Osteoblast (primary cell): ENCODE data around the gene TBC1D28. TPM values are rescaled to one million over a fixed set of nuclear protein-coding genes. Genes with fewer than 3 reads are reported as not detected.
"Not testable (repeated sequence)": the region's sequence is repeated elsewhere in the genome, so short reads cannot be mapped to it uniquely, and the experiment has no call there.

Experiments used
- DNase-seq: peaks from one replicate; pipeline ENCODE4 v3.0.0; 2011; ENCODE audit warnings: low spot score, mixed read lengths; ENCODE audit not compliant: insufficient read length; ENCODE audit errors: missing footprints
- H2AFZ ChIP-seq: 2 replicates; pipeline ENCODE4 v1.6.0; 2011; ENCODE audit warnings: mild to moderate bottlenecking, low read length
- H3K27ac ChIP-seq: 2 replicates; pipeline ENCODE4 v1.5.1; 2011; ENCODE audit warnings: mild to moderate bottlenecking, low read depth, low read length, moderate library complexity
- H3K27me3 ChIP-seq: 2 replicates; pipeline ENCODE4 v1.6.0; 2012; ENCODE audit warnings: mild to moderate bottlenecking, control low read depth, inconsistent platforms, low read length, moderate library complexity; ENCODE audit not compliant: insufficient read depth
- H3K36me3 ChIP-seq: 2 replicates; pipeline ENCODE4 v1.5.1; 2011; ENCODE audit warnings: mild to moderate bottlenecking, low read length, control low read depth, moderate library complexity; ENCODE audit not compliant: insufficient read depth
- H3K4me1 ChIP-seq: 2 replicates; pipeline ENCODE4 v1.5.1; 2011; ENCODE audit warnings: mild to moderate bottlenecking, low read length, control low read depth, moderate library complexity; ENCODE audit not compliant: insufficient read depth
- H3K4me2 ChIP-seq: 2 replicates; pipeline ENCODE4 v1.6.0; 2011; ENCODE audit warnings: mild to moderate bottlenecking, low read length; ENCODE audit not compliant: insufficient read depth
- H3K4me3 ChIP-seq: fragments of 200-600 bp; sonication (generic); 3 replicates; pipeline ENCODE4 v1.5.1; 2012; ENCODE audit warnings: mild to moderate bottlenecking, low read length, inconsistent platforms; ENCODE audit not compliant: insufficient read depth
- H3K79me2 ChIP-seq: 2 replicates; pipeline ENCODE4 v1.6.0; 2012; ENCODE audit warnings: mild to moderate bottlenecking, low read length, control low read depth, inconsistent platforms; ENCODE audit not compliant: insufficient read depth
- H3K9me3 ChIP-seq: 2 replicates; pipeline ENCODE4 v1.5.1; 2011; ENCODE audit warnings: low read depth, low read length, control low read depth
- H4K20me1 ChIP-seq: 2 replicates; pipeline ENCODE4 v1.6.0; 2012; ENCODE audit warnings: mild to moderate bottlenecking, low read length, control low read depth; ENCODE audit not compliant: insufficient read depth
- CTCF ChIP-seq: IDR thresholded peaks from 2 replicates; pipeline ENCODE4 v1.5.1; 2011; ENCODE audit warnings: mild to moderate bottlenecking, low read depth, low read length, moderate library complexity; ENCODE audit errors: extremely low read depth
- total RNA-seq: library from RNA; depleted of rRNA; stranded (reverse); fragments of >200 nt; gene quantifications from 2 replicates; pipeline ENCODE4 v1.2.3, GENCODE V29; 2012

Gene TBC1D28
- total RNA-seq, 1 donor: not detected

GRCh38 chr17:18626152-18626870 lies 17.9 kb downstream of the TBC1D28 start:
- H3K4me1 ChIP-seq: no peaks in the 10 kb centered on the region
- H3K4me2 ChIP-seq: peak overlapping the region; percentile 72
- TF ChIP-seq CTCF: no peak
- no peak overlapping the region for H3K27ac ChIP-seq
- no peaks in the 10 kb centered on the region for H4K20me1 ChIP-seq
- peak; percentile 32 for DNase-seq
- no peaks in the 10 kb centered on the region for H3K79me2 ChIP-seq
- no peaks in the 10 kb centered on the region for H3K36me3 ChIP-seq
- peak overlapping the region; percentile 28 for H3K4me3 ChIP-seq
- H3K27me3 ChIP-seq: no peaks in the 10 kb centered on the region
- peak overlapping the region; percentile 82 for H2AFZ ChIP-seq
- no peaks in the 10 kb centered on the region for H3K9me3 ChIP-seq

- H2AFZ ChIP-seq: peak overlapping the region; percentile 82
- not testable (repeated sequence) for H3K79me2 ChIP-seq, H4K20me1 ChIP-seq, H3K27me3 ChIP-seq, H3K27ac ChIP-seq, H3K9me3 ChIP-seq, H3K36me3 ChIP-seq, H3K4me1 ChIP-seq
- H3K4me2 ChIP-seq: peak overlapping the region; percentile 72
- peak overlapping the region; percentile 66 for H3K4me3 ChIP-seq
- peak; percentile 85 for TF ChIP-seq CTCF
- DNase-seq: peak; percentile 38
These were observed 18.6 kb downstream of the TBC1D28 start for GRCh38 chr17:18625509-18626104.

- not testable (repeated sequence) for H3K79me2 ChIP-seq, H3K36me3 ChIP-seq, H4K20me1 ChIP-seq, H3K9me3 ChIP-seq, DNase-seq, H3K27me3 ChIP-seq, H3K4me1 ChIP-seq
- peak overlapping the region; percentile 17 for H3K27ac ChIP-seq
- H2AFZ ChIP-seq: peak overlapping the region; percentile 76
- peak overlapping the region; percentile 57 for H3K4me2 ChIP-seq
- peak overlapping the region; percentile 66 for H3K4me3 ChIP-seq
These were observed 19.2 kb downstream of the TBC1D28 start for GRCh38 chr17:18624862-18625501.

DNA sequence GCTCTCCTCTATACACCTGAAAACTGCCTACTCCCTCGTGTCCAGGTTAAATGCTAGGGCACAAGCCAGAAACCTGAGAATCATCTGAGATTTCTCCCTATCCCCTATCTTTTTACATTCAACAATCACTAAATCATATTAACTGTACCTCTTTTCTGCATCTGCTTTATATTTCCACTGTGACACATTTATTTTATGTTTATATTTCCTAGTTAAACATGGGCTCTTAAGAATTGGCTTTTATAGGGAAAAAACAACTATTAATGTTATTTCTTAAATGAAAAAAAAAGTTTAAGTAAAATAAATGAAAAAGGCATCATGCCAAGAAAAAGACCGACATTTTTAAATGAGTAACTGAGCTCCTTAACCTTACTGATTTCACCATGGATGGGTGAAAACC lies 26.6 kb downstream of the TBC1D28 start:
- H4K20me1 ChIP-seq, H3K79me2 ChIP-seq, DNase-seq, H3K4me3 ChIP-seq, H3K4me1 ChIP-seq, H3K9me3 ChIP-seq, H3K27ac ChIP-seq, H2AFZ ChIP-seq, H3K36me3 ChIP-seq, H3K4me2 ChIP-seq, H3K27me3 ChIP-seq: not testable (repeated sequence)

DNA sequence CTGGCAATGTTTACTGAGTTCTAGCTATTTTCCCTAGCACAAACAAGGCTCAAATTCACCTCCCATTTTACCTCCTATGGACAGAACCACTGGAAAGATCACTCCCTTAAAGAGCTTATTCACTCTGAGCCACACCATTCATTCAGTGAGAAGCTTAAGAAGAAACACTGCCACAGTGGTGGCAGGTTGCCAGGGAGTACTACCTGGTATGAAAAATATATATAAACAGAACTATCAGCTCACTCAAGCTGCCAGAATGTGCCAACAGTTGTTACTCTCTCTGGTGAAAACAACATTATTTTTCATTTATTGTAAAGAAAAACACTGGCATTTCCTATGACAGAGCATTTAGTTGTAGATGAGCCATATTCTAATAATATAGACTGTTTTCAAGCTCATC lies 31.2 kb downstream of the TBC1D28 start:
- not testable (repeated sequence) for H3K27me3 ChIP-seq, H3K4me2 ChIP-seq, H3K79me2 ChIP-seq

DNA sequence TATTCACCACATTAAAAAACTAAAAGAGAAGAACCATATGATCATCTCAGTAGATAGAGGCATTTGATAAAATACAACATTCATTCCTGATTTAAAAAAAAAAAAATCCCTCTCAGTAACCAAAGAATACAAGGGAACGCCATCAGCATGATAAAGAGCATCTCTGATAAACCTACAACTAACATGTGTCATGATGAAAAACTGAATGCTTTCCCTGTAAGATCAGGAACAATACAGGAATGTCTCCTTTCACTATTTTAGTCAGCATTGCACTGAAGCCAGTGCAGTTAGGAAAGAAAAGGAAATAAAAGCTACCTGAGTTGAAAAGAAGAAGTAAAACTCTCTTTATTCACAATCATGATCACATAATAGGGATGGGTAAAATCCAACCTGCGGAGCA lies 51.1 kb downstream of the TBC1D28 start:
- not testable (repeated sequence) for H3K4me2 ChIP-seq, H3K27me3 ChIP-seq, H3K27ac ChIP-seq, H4K20me1 ChIP-seq, H3K79me2 ChIP-seq, H3K4me1 ChIP-seq, H3K9me3 ChIP-seq, DNase-seq, H2AFZ ChIP-seq, H3K4me3 ChIP-seq, H3K36me3 ChIP-seq

More for the DNA sequence above, 31.2 kb downstream of the TBC1D28 start:
- H3K27ac ChIP-seq, H3K9me3 ChIP-seq, H3K36me3 ChIP-seq, H4K20me1 ChIP-seq, H3K4me3 ChIP-seq, H3K4me1 ChIP-seq, DNase-seq, H2AFZ ChIP-seq: not testable (repeated sequence)
